IPS-20b (cell line): Measurements from ENCODE around the gene CFAP52.

Experiments used
- H3K27ac ChIP-seq: one replicate; pipeline ENCODE4 v1.5.1; 2013; ENCODE audit warnings: low read length
- H3K27me3 ChIP-seq: 2 replicates; pipeline ENCODE4 v1.6.1; 2013; ENCODE audit warnings: mild to moderate bottlenecking, low read length, inconsistent platforms; ENCODE audit not compliant: insufficient read depth
- H3K36me3 ChIP-seq: 2 replicates; pipeline ENCODE4 v1.6.1; 2013; ENCODE audit warnings: low read depth, mild to moderate bottlenecking, inconsistent platforms, low read length, moderate library complexity; ENCODE audit not compliant: insufficient read depth
- H3K4me1 ChIP-seq: 2 replicates; pipeline ENCODE4 v1.6.1; 2013; ENCODE audit warnings: mild to moderate bottlenecking, control low read depth, inconsistent platforms, low read length, moderate library complexity; ENCODE audit not compliant: insufficient read depth
- H3K4me3 ChIP-seq: 2 replicates; pipeline ENCODE4 v1.5.1; 2013; ENCODE audit warnings: mild to moderate bottlenecking, low read length, inconsistent platforms
- H3K9ac ChIP-seq: 2 replicates; pipeline ENCODE4 v1.6.1; 2013; ENCODE audit warnings: low read depth, mild to moderate bottlenecking, inconsistent platforms, low read length, moderate library complexity
- H3K9me3 ChIP-seq: 2 replicates; pipeline ENCODE4 v1.6.1; 2013; ENCODE audit warnings: mild to moderate bottlenecking, low read depth, low read length, inconsistent platforms; ENCODE audit not compliant: insufficient read depth

CFAP52 gene

DNA sequence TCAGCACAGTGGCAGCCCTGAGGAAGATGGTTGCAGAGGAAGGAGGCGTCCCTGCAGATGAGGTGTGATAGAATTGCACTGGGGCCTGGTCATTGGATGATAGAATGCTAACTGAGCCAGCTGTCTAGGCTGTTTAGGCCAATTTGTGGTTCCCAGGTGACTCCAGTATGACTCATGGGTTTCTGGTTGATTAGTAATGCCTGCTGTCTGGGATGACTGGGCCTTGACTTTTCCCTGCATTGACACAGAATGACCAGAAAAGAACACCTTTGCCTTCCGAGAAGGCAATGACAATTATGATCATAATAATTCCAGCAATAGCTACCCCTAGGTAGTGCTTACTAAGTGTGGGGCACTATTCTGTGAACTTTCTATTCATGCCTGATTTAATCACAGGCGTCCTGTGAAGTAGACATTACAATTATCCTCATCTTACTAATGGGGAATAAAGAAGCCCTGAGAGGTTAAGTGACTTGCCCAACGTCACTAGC lies 100.4 kb downstream of the CFAP52 start:
- peaks cover 22% of the 10 kb centered on the region for H3K36me3 ChIP-seq
- peaks cover 13% of the 10 kb centered on the region for H3K9me3 ChIP-seq
- H3K27ac ChIP-seq = no peak overlapping the region
- no peaks in the 10 kb centered on the region for H3K27me3 ChIP-seq
- H3K9ac ChIP-seq = no peak overlapping the region
- no peaks in the 10 kb centered on the region for H3K4me1 ChIP-seq
- H3K4me3 ChIP-seq = no peak overlapping the region

- H3K4me1 ChIP-seq = no peaks in the 10 kb centered on the region
- peaks cover 24% of the 10 kb centered on the region for H3K36me3 ChIP-seq
- no peak overlapping the region for H3K9ac ChIP-seq
- no peaks in the 10 kb centered on the region for H3K27me3 ChIP-seq
- peaks cover 13% of the 10 kb centered on the region for H3K9me3 ChIP-seq
- no peak overlapping the region for H3K4me3 ChIP-seq
- no peak overlapping the region for H3K27ac ChIP-seq
Observed at GRCh38 chr17:9677411-9677810, 101.0 kb downstream of the CFAP52 start.

GRCh38 chr17:9677896-9678295 lies 101.5 kb downstream of the CFAP52 start:
- H3K9ac ChIP-seq = no peak overlapping the region
- no peaks in the 10 kb centered on the region for H3K4me1 ChIP-seq
- peaks cover 24% of the 10 kb centered on the region for H3K36me3 ChIP-seq
- H3K4me3 ChIP-seq = no peak overlapping the region
- H3K27ac ChIP-seq = no peak overlapping the region
- H3K9me3 ChIP-seq = peaks cover 13% of the 10 kb centered on the region
- no peaks in the 10 kb centered on the region for H3K27me3 ChIP-seq

GRCh38 chr17:9684955-9685621 lies 108.6 kb downstream of the CFAP52 start:
- Histone ChIP-seq H3K27ac (no peak overlapping the region), H3K9ac (no peak overlapping the region), H3K9me3 (peaks cover 6% of the 10 kb centered on the region), H3K4me3 (no peak overlapping the region), H3K27me3 (no peaks in the 10 kb centered on the region), H3K36me3 (peaks cover 12% of the 10 kb centered on the region), H3K4me1 (no peaks in the 10 kb centered on the region)
